22Rv1 (cell line): Measurements from ENCODE around the gene PCDH9.

Experiments
- H3K27ac ChIP-seq: fragments of 450-650 bp; 2 replicates; pipeline ENCODE4 v1.5.1; 2017
- ZFX ChIP-seq: fragments of 450-650 bp; IDR thresholded peaks from 2 replicates; pipeline ENCODE4 v1.6.1; 2017; ENCODE audit warnings: antibody characterized with exemption, borderline replicate concordance
- TF ChIP-seq, protein P1 (sequence below): fragments of 450-650 bp; IDR thresholded peaks from 2 replicates; pipeline ENCODE4 v1.5.1; 2017; ENCODE audit warnings: mild to moderate bottlenecking

The PCDH9 gene

DNA sequence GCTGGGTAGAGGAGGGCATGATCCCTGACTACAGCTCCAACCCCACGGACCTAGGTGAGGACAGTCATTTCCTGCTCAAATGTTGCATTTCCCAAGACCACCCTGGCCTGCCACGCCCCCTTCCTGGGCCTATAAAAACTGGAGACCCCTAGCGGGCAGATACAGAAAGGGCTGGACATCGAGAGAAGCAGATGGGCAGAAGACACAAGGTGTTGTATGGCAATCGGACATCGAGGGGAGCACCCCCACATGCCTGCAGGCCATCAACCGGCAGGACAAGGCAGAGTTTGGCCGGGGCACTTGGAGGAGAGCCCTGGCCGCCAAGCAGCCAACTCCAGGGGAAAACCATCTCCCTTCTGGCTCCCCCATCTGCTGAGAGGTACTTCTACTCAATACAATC is 746.4 kb downstream of the PCDH9 start:
- no peak for TF ChIP-seq ZFX
- TF ChIP-seq, protein P1, sequence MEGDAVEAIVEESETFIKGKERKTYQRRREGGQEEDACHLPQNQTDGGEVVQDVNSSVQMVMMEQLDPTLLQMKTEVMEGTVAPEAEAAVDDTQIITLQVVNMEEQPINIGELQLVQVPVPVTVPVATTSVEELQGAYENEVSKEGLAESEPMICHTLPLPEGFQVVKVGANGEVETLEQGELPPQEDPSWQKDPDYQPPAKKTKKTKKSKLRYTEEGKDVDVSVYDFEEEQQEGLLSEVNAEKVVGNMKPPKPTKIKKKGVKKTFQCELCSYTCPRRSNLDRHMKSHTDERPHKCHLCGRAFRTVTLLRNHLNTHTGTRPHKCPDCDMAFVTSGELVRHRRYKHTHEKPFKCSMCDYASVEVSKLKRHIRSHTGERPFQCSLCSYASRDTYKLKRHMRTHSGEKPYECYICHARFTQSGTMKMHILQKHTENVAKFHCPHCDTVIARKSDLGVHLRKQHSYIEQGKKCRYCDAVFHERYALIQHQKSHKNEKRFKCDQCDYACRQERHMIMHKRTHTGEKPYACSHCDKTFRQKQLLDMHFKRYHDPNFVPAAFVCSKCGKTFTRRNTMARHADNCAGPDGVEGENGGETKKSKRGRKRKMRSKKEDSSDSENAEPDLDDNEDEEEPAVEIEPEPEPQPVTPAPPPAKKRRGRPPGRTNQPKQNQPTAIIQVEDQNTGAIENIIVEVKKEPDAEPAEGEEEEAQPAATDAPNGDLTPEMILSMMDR: no peak
- no peak overlapping the region for H3K27ac ChIP-seq

GRCh38 chr13:66482836-66483235 is 747.3 kb downstream of the PCDH9 start:
- TF ChIP-seq, protein P1: no peak
- no peak for TF ChIP-seq ZFX
- no peak overlapping the region for H3K27ac ChIP-seq

DNA sequence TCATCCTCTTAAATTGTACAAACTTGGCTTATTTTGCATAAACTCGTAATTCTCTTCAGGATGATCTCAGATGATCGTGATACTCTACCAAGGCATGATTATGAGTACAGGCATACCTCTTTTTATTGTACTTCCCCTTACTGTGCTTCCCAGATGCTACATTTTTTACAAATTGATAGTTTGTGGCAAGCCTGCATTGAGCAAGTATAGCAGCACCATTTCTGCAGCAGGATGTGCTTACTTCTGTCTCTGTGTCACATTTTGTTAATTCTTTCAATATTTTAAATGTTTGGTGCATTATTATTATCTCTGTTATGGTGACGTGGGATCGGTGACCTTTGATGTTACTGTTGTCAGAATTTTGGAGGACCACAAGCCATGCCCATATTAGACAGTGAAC is 752.3 kb downstream of the PCDH9 start:
- TF ChIP-seq, protein P1: no peak
- TF ChIP-seq ZFX: no peak
- H3K27ac ChIP-seq: no peak overlapping the region

DNA sequence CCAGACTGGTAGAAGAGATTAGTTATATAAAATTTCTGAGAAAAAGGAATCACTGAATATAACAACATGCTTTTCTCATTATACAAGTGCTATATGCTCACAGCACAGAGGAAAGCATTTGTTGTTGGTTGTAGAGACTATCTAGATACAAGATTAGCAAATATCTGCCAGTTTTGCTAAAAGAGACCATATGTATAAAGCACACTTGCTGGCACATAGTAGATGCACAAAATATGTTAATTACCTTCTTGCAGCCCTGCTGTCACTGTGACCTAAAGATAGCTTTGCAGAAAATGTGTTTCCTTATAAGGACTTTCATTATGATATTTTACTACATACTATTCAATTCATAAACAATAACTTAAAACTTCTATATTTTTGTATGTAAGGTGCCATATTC is 755.1 kb downstream of the PCDH9 start:
- no peak overlapping the region for H3K27ac ChIP-seq
- TF ChIP-seq ZFX: no peak
- TF ChIP-seq, protein P1: no peak

DNA sequence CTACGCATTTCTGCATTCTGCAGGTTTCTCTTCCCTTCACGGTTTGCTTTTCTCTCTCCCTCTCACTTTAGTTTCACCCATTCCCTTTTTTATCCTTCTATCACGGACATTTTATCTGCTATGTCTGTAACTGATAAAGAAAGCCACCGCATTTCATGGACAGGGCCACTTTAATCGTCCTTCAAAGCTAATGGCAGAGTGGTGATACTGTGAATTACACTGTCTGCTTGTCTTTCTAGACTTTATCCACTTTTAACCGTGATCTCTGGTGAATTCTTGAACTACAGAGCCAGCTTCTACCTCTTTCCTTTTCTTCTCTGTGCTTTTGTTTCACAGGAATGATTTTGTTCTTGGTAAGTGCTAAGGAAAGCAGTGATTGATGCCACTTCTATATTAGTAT is 760.4 kb downstream of the PCDH9 start:
- no peak for TF ChIP-seq ZFX
- H3K27ac ChIP-seq: no peak overlapping the region

GRCh38 chr13:66468656-66469055 is 761.5 kb downstream of the PCDH9 start:
- H3K27ac ChIP-seq: no peak overlapping the region
- TF ChIP-seq, protein P1: no peak
- no peak for TF ChIP-seq ZFX

- TF ChIP-seq, protein P1: no peak
- TF ChIP-seq ZFX: no peak
- H3K27ac ChIP-seq: no peak overlapping the region
Measured at GRCh38 chr13:66462187-66462586, 767.9 kb downstream of the PCDH9 start.

- H3K27ac ChIP-seq: no peak overlapping the region
- TF ChIP-seq ZFX: no peak
- TF ChIP-seq, protein P1: no peak
Measured at GRCh38 chr13:66461021-66461420, 769.1 kb downstream of the PCDH9 start.
